ENCODE measurements around the gene TBC1D32. TPM values are rescaled to one million over a fixed set of nuclear protein-coding genes. Genes with fewer than 3 reads are reported as not detected.

TBC1D32 gene
- total RNA-seq, 1 experiment from 2014 or later = 9.0 TPM

DNA sequence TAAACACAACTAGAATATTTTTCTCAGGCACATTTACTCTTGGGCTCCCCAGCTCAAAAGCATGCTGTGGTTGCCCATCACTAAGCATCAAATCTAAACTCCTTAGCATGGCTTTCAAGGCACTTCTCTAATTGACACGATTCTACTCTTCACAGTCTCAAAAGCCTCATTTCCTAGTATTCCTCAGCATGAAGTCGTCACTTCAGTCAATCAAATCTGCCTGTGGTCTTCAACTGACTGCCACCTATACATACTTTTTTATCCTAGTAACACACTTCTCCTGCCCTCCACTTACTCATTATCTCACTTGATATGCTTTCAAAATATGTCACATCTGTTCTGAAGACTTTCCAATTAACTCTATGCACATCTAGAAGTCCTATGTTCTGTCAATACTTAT lies 110.3 kb downstream of the TBC1D32 start:
- H2BK5ac ChIP-seq (ENCODE audit: insufficient read length, low read length) = no peak overlapping the region
- H2BK12ac ChIP-seq (ENCODE audit: insufficient read length, low read depth, low read length) = no peak overlapping the region
- H3K79me1 ChIP-seq (ENCODE audit: insufficient read depth, low read depth, low read length, poor library complexity, severe bottlenecking) = no peaks in the 10 kb centered on the region
- no peak for DNase-seq
- H3K4me1 ChIP-seq (ENCODE audit: insufficient read depth, low read length) = no peaks in the 10 kb centered on the region
- H2AFZ ChIP-seq (ENCODE audit: low read length) = no peak overlapping the region
- no peak overlapping the region for H3K27ac ChIP-seq (ENCODE audit: insufficient read length, low read depth, low read length)
- no peak overlapping the region for H3K14ac ChIP-seq (ENCODE audit: insufficient read depth, low read length)
- no peak overlapping the region for H2BK15ac ChIP-seq (ENCODE audit: low read depth, low read length)
- H3K4ac ChIP-seq (ENCODE audit: low read depth, low read length) = no peak overlapping the region
- no peak overlapping the region for H3K56ac ChIP-seq (ENCODE audit: insufficient read length, low read depth, low read length)
- no peak overlapping the region for H2AK5ac ChIP-seq (ENCODE audit: insufficient read length, low read length)
- no peak overlapping the region for H3K23ac ChIP-seq (ENCODE audit: insufficient read length, low read depth, low read length)
- Mint-ChIP-seq H3K27me3 (ENCODE audit: low read depth) (no peaks in the 10 kb centered on the region), H3K9me3 (no peaks in the 10 kb centered on the region), H3K27ac (no peak overlapping the region), H3K4me3 (no peak overlapping the region), H3K36me3 (ENCODE audit: insufficient read depth in 1 of 3, low read depth in 3 of 3) (peaks cover 0 to 3% (median 0%) of the 10 kb centered on the region in 3 experiments; a peak in 1 of 7 replicates), H3K4me1 (no peaks in the 10 kb centered on the region)
- H3T11ph ChIP-seq (ENCODE audit: low read length) = no peak overlapping the region
- no peak overlapping the region for H2BK120ac ChIP-seq (ENCODE audit: low read depth, low read length, poor library complexity, severe bottlenecking)
- no CpG with 5 or more reads among the region's 2 CpGs for WGBS (ENCODE audit: extremely low coverage, insufficient read length, low lambda C conversion rate)
- H4K5ac ChIP-seq (ENCODE audit: insufficient read length, low read depth, low read length) = no peak overlapping the region
- H2BK20ac ChIP-seq (ENCODE audit: low read depth, low read length, poor library complexity, severe bottlenecking) = no peak overlapping the region
- no peak overlapping the region for H3K18ac ChIP-seq (ENCODE audit: insufficient read length, low read depth, low read length)
- no peaks in the 10 kb centered on the region for H3K79me2 ChIP-seq (ENCODE audit: insufficient read depth, low read length)
- no peaks in the 10 kb centered on the region for H3K27me3 ChIP-seq (ENCODE audit: insufficient read depth, low read length)
- H3K9me3 ChIP-seq (ENCODE audit: control insufficient read depth, low read depth, low read length) = no peaks in the 10 kb centered on the region
- no peak overlapping the region for H3K4me2 ChIP-seq (ENCODE audit: insufficient read depth, insufficient read length, low read length)
- H4K8ac ChIP-seq (replicated peaks; ENCODE audit: insufficient read length, low read depth, low read length) = no peak overlapping the region
- H3K9ac ChIP-seq (ENCODE audit: extremely low read depth, insufficient read length, low read length) = no peak overlapping the region
- TF ChIP-seq, protein P1, sequence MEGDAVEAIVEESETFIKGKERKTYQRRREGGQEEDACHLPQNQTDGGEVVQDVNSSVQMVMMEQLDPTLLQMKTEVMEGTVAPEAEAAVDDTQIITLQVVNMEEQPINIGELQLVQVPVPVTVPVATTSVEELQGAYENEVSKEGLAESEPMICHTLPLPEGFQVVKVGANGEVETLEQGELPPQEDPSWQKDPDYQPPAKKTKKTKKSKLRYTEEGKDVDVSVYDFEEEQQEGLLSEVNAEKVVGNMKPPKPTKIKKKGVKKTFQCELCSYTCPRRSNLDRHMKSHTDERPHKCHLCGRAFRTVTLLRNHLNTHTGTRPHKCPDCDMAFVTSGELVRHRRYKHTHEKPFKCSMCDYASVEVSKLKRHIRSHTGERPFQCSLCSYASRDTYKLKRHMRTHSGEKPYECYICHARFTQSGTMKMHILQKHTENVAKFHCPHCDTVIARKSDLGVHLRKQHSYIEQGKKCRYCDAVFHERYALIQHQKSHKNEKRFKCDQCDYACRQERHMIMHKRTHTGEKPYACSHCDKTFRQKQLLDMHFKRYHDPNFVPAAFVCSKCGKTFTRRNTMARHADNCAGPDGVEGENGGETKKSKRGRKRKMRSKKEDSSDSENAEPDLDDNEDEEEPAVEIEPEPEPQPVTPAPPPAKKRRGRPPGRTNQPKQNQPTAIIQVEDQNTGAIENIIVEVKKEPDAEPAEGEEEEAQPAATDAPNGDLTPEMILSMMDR (conservative IDR thresholded peaks at IDR 0.05) = no peak
- H4K20me1 ChIP-seq (ENCODE audit: control insufficient read depth, insufficient read depth, insufficient read length) = no peaks in the 10 kb centered on the region
- H3K23me2 ChIP-seq (ENCODE audit: insufficient read length, low read depth, low read length, poor library complexity, severe bottlenecking) = no peaks in the 10 kb centered on the region
- H4K91ac ChIP-seq (ENCODE audit: insufficient read length, low read depth, low read length) = no peak overlapping the region
